Mammary epithelial cell (primary cell): ENCODE results near the gene RNU2-63P.

Source experiments
- CTCF ChIP-seq, 2 donors: IDR thresholded peaks in 1 of 2; conservative IDR thresholded peaks in 1 of 2; 2 replicates each; pipeline ENCODE4 v1.5.1; 2011 to 2012; ENCODE audit warnings: inconsistent platforms in 2 of 2, low read length in 2 of 2, mild to moderate bottlenecking in 2 of 2, control low read depth in 1 of 2, low read depth in 1 of 2; ENCODE audit not compliant: insufficient read depth in 1 of 2; ENCODE audit errors: extremely low read depth in 1 of 2
- EZH2 ChIP-seq: IDR thresholded peaks from 2 replicates; pipeline ENCODE4 v1.6.1; 2012; ENCODE audit warnings: low read length, inconsistent platforms, borderline replicate concordance

DNA sequence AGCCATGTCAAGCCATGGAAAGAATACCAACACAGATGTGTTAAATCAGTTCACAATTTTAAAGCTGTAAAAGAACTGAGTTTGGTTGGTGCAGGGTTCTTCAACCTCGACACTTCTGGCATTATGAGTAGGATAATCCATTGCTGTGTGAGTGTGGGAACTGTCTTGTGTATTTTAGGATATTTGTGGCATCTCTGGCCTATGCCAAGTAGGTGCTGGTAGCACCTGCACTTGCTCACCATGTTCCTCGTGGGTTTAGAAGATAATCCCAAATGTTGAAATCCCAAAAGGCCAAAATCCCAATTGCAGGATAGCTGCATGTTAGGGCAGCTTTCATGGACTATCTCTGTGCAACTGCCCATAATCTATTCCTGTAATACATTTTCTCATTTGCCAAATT, 35.4 kb upstream of the RNU2-63P start:
- no peak for TF ChIP-seq CTCF (conservative IDR thresholded peaks at IDR 0.05 in 1 of 2, IDR thresholded peaks at IDR 0.05 in 1 of 2; ENCODE audit: extremely low read depth in 1 of 2, insufficient read depth in 1 of 2, low read depth in 1 of 2, low read length in 2 of 2)
- TF ChIP-seq EZH2: no peak
